VCaP (cell line): ENCODE results near the gene RAB22A.

Experiments used
- H3K27ac ChIP-seq: fragments of 450-650 bp; 2 replicates; pipeline ENCODE4 v1.5.1; 2017
- CTCF ChIP-seq: fragments of 450-650 bp; conservative IDR thresholded peaks from 2 replicates; pipeline ENCODE4 v1.5.1; 2017; ENCODE audit warnings: mild to moderate bottlenecking, moderate library complexity

The RAB22A gene

DNA sequence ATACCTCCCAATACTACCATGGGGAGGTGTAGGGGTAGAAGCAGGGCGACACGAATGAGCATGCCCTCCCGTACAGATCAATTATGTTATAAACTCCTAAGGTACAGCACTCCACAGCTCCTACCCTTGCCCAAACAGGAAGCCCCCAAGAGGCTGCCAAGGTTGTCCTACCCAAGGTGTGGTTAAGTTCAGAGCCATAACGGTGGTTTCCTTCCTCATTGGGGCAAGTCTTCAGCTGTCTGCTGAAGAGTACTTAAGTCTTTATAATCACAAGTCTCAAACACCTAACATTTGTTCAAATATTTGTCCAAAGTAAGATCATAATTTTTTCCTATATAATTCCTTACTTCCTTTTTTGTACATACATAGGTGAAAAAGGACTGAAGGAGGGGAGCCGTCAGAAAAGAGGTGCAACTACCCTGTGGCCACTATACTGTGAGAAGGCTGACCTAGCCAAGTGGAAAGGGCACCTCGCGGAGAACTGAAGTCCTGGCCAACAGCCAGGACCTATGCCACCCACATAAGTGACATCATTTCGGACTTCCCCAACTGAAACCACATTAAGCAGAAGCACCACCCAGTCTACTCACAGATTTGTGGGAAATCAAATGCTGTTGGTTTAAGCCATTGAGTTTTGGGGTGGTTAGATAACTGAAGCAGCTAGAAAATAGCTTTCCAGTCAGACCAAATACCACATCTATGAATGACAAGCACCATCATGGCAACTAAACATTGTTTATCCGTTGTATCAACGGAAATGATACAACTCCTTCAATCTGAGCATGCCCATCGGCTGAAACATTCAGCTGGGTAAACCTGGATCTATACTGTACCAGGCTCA lies 2.9 kb upstream of the RAB22A start:
- TF ChIP-seq CTCF: no peak
- H3K27ac ChIP-seq: no peak overlapping the region

GRCh38 chr20:58307270-58307669 lies 2.2 kb upstream of the RAB22A start:
- no peak overlapping the region for H3K27ac ChIP-seq
- TF ChIP-seq CTCF: no peak

- no peak overlapping the region for H3K27ac ChIP-seq
- TF ChIP-seq CTCF: no peak
These were observed 1.2 kb upstream of the RAB22A start for GRCh38 chr20:58308290-58308679.

DNA sequence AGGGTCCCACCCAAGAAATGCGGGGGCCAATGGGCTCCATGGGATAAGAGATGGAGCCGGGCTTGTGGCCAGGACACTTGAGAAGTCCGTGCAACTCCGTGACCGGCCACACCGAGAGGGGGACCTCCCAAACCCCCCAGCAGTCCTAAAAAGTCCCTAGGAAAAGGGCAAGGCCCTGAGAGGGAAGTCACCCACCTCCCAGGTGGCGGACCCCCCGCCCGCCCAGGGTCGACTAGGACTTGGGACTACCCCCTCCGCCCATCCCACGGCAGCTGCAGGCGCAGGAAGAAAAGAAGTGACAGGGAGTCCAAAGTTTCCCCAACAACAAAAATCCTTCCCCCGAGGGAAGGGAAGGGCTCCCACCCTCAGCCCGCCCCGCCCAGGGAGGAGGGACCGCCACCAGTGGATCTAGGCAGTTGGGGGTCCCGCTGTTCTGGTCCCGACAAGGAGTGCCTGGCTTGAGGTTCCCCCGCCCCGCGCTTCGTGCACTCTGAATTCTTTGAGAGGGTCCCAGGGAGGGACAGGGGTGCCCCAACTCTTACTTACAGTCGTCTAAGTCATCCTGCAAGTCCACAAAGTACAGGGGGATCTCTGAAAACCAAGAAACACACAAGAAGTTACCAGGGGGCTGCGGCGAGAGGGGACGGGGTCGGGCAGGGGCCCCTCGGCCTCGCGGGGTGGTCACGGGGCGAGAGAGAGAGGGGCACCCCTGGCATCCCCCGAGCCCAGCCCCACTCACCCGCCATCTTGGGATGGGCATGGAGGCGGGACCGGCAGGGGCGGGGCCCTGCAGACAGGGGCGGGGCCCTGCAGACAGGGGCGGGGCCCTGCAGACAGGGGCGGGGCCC lies 611 bp upstream of the RAB22A start:
- no peak for TF ChIP-seq CTCF
- no peak overlapping the region for H3K27ac ChIP-seq

DNA sequence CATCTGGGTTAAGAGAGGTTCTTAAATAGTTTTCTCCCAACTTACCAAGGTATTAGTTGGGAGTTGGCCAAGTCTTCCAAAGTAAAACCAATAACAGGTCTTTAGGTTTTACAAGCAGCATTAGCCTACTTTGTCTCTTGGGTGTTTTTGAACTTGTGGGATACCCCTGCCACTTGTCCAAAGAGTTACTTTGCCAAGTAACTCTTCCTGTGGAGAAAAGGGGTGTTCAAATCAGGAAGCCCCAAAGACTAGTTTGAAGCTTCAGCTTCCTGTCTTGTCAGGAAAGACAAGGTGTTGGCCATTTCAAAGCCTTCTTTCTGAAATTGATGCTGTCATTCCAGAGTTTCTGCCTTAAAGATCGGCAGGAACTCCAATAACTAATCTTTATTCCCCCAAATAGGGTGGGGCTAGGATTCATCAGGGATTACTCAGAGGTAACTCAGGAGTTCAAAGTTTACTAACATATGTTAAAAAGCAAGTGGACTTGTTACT lies 822 bp downstream of the RAB22A start:
- TF ChIP-seq CTCF: no peak
- peak overlapping the region; percentile 82 for H3K27ac ChIP-seq

- no peak for TF ChIP-seq CTCF
- no peak overlapping the region for H3K27ac ChIP-seq
These were observed 3.3 kb downstream of the RAB22A start for GRCh38 chr20:58312836-58313235.

DNA sequence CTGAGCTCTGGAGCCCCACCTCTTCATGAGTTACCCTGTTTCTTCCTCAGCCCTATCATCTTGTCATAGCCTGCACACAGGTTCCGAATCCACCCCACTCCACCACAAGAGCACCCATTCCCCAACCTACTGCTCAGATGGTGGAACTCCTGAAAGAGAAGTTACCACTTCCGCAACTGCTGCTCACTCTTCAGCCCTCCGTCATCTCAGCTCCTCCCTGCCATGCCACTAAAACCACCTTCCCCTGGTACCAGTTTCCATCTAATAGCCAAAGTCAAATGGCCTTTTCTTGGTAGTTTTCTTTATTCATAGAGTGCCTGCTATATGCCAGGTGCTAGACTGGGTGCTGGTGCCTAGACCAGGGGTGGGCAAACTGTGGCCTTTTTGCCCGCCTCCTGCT lies 3.9 kb downstream of the RAB22A start:
- TF ChIP-seq CTCF: no peak
- no peak overlapping the region for H3K27ac ChIP-seq
